IPS-18a (cell line): ENCODE data around the gene UBE2E2.

Experiments
- H3K27ac ChIP-seq: one replicate; pipeline ENCODE4 v1.5.1; 2013; ENCODE audit warnings: low read length
- H3K27me3 ChIP-seq: one replicate; pipeline ENCODE4 v1.6.1; 2013; ENCODE audit warnings: mild to moderate bottlenecking, low read length; ENCODE audit not compliant: control insufficient read depth, insufficient read depth
- H3K36me3 ChIP-seq: one replicate; pipeline ENCODE4 v1.6.1; 2013; ENCODE audit warnings: low read depth, low read length; ENCODE audit not compliant: control insufficient read depth
- H3K4me1 ChIP-seq: one replicate; pipeline ENCODE4 v1.6.1; 2013; ENCODE audit warnings: low read depth, low read length; ENCODE audit not compliant: control insufficient read depth
- H3K4me3 ChIP-seq: one replicate; pipeline ENCODE4 v1.5.1; 2013; ENCODE audit warnings: low read length
- H3K9ac ChIP-seq: one replicate; pipeline ENCODE4 v1.6.1; 2013; ENCODE audit warnings: mild to moderate bottlenecking, low read length, moderate library complexity
- H3K9me3 ChIP-seq: one replicate; pipeline ENCODE4 v1.6.1; 2013; ENCODE audit warnings: low read depth, low read length; ENCODE audit not compliant: control insufficient read depth

UBE2E2 gene

DNA sequence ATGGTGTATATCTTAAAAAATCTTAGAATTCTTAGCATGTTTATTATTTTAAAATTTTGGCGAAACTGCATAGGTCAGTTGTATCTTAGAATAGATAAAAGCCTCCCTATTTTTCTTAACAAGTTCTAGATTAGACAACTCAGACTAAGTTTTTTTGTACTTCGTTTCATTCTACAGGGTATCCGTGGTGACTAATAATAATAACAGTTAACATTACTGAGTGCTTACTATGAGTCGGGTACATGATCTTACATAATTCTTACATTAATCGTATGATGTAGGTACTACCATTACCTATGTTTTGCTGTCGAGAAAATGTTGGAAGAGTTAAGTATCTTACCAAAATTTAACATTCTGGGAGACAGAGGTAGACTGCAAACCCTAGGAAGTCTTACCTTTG is 60.7 kb downstream of the UBE2E2 start:
- H3K27ac ChIP-seq = no peak overlapping the region
- no peaks in the 10 kb centered on the region for H3K36me3 ChIP-seq
- H3K27me3 ChIP-seq = no peaks in the 10 kb centered on the region
- no peaks in the 10 kb centered on the region for H3K4me1 ChIP-seq
- no peaks in the 10 kb centered on the region for H3K9me3 ChIP-seq
- no peak overlapping the region for H3K9ac ChIP-seq
- H3K4me3 ChIP-seq = no peak overlapping the region

DNA sequence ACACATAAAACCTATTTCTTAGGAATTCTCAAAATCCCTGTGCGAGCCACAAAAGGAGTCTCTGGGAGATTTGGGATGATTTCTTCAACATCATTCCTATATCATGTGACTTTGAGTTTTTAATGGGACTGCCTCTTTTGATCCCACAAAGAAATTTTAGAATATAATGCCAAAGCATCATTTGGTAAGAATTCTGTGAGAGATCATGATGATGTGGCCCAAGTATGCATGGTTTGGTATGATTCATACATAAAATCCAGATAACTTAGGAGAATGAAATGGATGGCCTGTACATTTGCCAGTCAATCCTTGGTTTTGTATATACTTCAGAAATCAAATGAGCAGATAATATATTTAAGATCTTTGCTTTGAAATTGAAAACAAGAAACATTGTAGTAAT is 61.3 kb downstream of the UBE2E2 start:
- no peaks in the 10 kb centered on the region for H3K27me3 ChIP-seq
- H3K36me3 ChIP-seq = no peaks in the 10 kb centered on the region
- H3K4me1 ChIP-seq = no peaks in the 10 kb centered on the region
- no peak overlapping the region for H3K27ac ChIP-seq
- no peak overlapping the region for H3K4me3 ChIP-seq
- no peak overlapping the region for H3K9ac ChIP-seq
- H3K9me3 ChIP-seq = no peaks in the 10 kb centered on the region

DNA sequence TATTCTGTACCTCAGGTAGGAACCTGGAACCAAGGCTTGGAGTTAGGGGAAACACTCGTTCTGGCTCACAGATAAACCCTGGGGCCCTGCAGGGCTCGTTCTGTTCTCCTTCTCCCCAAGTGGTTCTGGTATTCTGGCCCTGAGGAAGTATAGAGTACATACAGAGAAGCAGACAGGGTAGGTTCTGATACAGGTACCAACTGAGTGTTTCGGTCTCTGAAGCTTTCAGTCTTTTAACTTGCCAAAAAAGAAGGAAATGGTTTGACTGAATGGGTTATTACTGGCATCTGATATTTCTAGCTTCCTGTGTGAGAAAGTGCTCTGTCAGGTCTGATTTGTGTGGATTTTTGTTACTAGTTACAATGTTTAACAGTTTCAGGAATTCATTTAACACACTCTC is 67.3 kb downstream of the UBE2E2 start:
- no peak overlapping the region for H3K27ac ChIP-seq
- H3K4me3 ChIP-seq = no peak overlapping the region
- no peak overlapping the region for H3K9ac ChIP-seq
- H3K27me3 ChIP-seq = no peaks in the 10 kb centered on the region
- no peaks in the 10 kb centered on the region for H3K9me3 ChIP-seq
- H3K4me1 ChIP-seq = no peaks in the 10 kb centered on the region
- no peaks in the 10 kb centered on the region for H3K36me3 ChIP-seq

DNA sequence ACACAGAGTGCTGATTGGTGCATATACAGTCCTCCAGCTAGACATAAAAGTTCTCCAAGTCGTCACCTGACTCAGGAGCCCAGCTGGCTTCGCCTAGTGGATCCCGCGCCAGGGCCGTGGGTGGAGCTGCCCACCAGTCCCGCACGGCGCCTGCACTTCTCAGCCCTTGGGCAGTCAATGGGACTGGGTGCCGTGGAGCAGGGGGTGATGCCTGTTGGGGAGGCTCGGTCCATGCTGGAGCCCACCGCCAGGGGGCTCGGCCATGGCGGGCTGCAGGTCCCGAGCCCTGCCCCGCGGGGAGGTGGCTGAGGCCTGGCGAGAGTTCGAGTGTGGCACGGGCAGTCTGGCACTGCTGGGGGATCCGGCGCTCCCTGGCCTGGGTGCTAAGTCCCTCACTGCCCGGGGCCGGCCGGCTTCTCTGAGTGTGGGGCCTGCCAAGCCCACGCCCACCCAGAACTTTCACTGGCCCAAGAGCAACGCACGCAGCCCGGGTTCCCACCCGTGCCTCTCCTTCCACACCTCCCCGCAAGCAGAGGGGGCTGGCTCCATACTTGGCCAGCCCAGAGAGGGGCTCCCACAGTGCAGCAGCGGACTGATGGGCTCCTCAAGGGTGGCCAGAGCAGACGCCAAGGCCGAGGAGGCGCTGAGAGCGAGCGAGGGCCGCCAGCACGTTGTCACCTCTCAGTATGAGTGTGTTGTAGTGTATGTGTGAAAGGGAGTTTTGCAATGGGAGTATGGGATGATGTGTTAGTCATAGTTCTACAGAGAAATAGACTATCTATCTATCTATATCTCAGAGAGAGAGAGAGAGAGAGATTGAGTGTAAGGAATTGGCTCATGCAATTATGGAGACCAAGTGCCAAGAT is 69.0 kb downstream of the UBE2E2 start:
- Histone ChIP-seq H3K9me3 (no peaks in the 10 kb centered on the region), H3K36me3 (no peaks in the 10 kb centered on the region), H3K4me3 (no peak overlapping the region), H3K9ac (no peak overlapping the region), H3K27me3 (no peaks in the 10 kb centered on the region), H3K27ac (no peak overlapping the region), H3K4me1 (no peaks in the 10 kb centered on the region)

DNA sequence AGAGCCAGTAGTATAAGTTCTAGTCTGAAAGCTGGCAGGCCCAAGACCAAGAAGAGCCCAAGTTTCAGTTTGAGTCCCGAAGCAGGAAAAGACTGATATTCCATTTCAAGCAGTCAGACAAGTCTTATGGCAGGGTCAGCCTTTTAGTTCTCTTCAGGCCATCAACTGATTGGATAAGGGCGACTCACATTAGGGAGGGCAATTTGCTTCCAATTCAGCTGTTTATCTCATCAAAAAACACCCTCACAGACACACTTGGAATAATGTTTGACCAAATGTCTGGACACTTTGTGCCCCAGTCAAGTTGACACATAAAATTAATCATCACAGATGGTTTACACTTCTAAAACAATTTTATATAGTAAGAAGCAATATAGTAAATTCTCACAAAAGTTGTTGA is 69.7 kb downstream of the UBE2E2 start:
- no peaks in the 10 kb centered on the region for H3K36me3 ChIP-seq
- no peaks in the 10 kb centered on the region for H3K4me1 ChIP-seq
- H3K27ac ChIP-seq = no peak overlapping the region
- no peaks in the 10 kb centered on the region for H3K9me3 ChIP-seq
- H3K9ac ChIP-seq = no peak overlapping the region
- H3K27me3 ChIP-seq = no peaks in the 10 kb centered on the region
- H3K4me3 ChIP-seq = no peak overlapping the region

DNA sequence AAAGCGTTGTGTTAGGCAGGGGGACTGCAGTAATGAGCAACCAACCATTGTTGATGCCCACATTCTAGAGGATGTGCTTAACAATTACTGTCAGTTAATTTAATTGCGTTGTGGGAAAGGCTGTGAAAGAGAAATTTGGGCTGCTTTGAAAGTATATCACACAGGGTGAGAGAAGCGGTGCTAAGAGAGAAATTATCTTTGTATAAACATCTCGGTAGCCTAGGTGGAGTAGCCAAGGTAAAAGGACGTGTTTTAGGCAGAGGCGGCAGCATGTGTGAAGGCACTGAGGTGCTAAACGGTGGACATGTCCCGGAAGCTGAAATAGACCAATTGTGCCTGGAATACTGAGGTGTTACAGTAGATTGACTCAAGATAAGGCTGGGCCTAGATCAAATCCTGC is 71.9 kb downstream of the UBE2E2 start:
- H3K27ac ChIP-seq = no peak overlapping the region
- no peak overlapping the region for H3K4me3 ChIP-seq
- no peaks in the 10 kb centered on the region for H3K9me3 ChIP-seq
- H3K27me3 ChIP-seq = no peaks in the 10 kb centered on the region
- no peak overlapping the region for H3K9ac ChIP-seq
- no peaks in the 10 kb centered on the region for H3K36me3 ChIP-seq
- no peaks in the 10 kb centered on the region for H3K4me1 ChIP-seq

DNA sequence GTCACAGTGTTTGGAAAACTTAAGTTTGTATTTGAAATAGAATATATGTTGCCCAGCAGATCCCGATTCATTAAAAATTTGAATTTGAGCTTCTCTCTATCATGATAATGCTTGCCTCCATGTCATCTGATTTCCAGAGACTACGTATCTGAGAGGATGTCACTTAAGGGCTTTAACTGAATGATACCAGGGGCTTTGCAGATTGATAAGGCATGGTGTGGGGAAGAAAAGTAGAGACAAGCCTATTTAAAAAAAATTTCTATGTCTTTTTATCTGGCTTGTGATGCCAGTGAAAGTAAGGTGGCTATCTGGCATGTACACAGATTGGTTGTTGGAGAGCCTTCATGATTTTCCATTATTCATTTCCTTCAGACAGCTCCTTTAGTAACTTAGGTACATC is 72.7 kb downstream of the UBE2E2 start:
- H3K4me1 ChIP-seq = no peaks in the 10 kb centered on the region
- no peak overlapping the region for H3K27ac ChIP-seq
- H3K4me3 ChIP-seq = no peak overlapping the region

DNA sequence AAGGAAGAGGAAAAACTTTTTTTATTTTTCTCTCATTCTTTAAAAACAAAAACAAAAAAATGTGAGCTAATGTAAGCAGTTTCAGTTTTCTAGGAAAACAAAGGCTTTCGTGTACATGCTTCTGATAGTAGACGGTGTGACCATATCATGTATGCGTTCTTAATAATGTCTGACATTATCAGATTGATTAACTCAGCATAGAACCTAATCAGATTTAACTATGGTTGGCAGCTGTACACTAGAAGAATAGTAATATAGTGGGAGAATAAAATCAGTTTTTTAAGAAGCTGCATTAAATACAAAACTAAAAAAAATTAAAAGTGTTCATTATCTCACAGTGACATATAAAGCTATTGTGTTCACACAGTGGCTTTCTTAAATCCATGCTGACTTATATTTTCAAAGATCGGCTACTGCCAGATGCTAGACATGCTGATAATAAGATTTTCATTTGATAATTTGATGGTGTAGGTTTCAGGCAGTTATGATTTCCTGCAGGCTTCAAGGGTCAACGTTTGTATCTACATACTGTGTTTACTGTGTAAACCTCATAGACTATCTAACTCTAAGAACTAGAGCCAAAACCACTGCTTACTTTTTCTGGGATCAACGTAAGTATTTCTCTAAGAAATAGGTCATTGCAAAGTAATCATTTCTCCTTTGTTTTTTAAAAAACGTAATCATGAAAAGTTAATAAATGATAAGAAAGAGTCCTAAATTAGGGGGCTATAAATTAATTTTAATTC is 74.0 kb downstream of the UBE2E2 start:
- Histone ChIP-seq H3K9ac (no peak overlapping the region), H3K27ac (no peak overlapping the region), H3K36me3 (no peaks in the 10 kb centered on the region), H3K27me3 (no peaks in the 10 kb centered on the region), H3K4me3 (no peak overlapping the region), H3K4me1 (no peaks in the 10 kb centered on the region), H3K9me3 (no peaks in the 10 kb centered on the region)

More for the DNA sequence above, 72.7 kb downstream of the UBE2E2 start:
- no peak overlapping the region for H3K9ac ChIP-seq
- no peaks in the 10 kb centered on the region for H3K9me3 ChIP-seq
- no peaks in the 10 kb centered on the region for H3K36me3 ChIP-seq
- H3K27me3 ChIP-seq = no peaks in the 10 kb centered on the region

DNA sequence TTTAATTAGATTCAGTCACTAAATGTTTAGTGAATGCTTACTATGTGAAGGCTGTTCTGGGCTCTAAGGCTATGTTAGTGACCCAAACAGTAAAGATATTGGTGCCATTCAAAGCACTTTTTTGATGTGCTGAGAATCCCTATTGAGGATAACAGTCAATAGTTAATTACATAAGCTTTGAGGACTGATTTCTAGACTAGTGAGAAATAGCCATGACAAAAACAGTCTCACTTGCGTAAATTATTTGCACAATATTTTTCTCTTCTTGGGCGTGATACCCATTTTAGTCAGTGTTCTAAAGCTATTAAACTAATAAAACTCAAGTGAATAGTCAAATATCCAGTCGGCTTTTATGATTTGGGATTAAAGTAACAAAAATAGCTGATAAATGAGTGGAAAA is 74.6 kb downstream of the UBE2E2 start:
- Histone ChIP-seq H3K9me3 (no peaks in the 10 kb centered on the region), H3K27ac (no peak overlapping the region), H3K36me3 (no peaks in the 10 kb centered on the region), H3K9ac (no peak overlapping the region), H3K27me3 (no peaks in the 10 kb centered on the region), H3K4me3 (no peak overlapping the region), H3K4me1 (no peaks in the 10 kb centered on the region)

DNA sequence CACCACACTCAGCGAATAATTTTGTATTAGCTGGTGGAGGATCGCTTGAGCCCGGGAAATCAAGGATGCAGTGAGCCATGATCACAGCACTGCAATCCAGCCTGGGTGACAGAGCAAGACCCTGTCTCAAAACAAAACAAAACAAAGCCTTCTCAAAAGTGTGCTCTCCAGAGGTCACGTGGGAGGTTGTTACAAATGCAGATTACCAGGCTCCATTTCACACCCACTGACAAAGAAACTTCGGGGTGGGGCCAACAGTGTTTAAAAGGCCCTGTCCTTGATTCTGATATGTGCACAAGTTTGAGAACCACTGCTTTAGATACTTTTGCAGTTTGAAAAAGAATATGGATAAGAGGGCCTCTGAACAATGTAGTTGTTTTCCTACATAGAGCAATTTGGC is 80.5 kb downstream of the UBE2E2 start:
- Histone ChIP-seq H3K36me3 (no peaks in the 10 kb centered on the region), H3K27me3 (no peaks in the 10 kb centered on the region), H3K4me3 (no peak overlapping the region), H3K27ac (no peak overlapping the region), H3K4me1 (peaks cover 7% of the 10 kb centered on the region), H3K9ac (no peak overlapping the region), H3K9me3 (no peaks in the 10 kb centered on the region)

DNA sequence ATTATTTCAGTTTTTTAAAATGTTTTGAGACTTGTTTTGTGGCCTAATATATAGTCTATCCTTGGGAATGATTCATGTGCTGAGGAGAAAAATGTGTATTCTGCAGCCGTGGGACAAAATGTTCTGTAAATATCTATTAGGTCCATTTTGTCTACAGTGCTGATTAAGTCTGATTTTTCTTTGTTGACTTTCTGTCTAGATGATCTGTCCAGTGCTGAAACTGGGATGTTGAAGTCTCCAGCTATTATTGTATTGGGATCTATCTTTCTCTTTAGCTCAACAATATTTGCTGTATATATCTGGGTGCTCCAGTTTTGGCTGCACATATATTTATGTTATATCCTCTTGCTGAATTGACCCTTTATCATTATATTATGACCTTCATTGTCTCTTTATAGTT is 85.2 kb downstream of the UBE2E2 start:
- H3K9me3 ChIP-seq = no peaks in the 10 kb centered on the region

DNA sequence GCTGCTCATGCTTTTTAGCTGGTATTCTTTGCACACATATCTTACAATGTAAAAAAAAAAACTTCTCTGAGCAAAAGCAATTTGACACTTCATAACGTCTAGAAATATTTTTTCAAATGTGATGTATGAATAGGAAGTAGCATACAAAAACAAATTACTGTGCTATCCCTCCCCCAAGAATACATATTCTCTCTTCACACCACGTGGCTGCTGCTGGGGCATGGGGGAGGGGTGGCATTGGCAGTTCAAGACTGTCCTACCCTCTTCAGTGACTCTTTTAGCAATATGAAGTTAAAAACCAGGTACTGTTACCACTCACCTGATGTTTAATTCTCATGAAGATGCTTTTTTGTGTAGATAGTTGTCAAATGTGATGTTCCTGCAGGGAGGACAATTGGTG is 85.6 kb downstream of the UBE2E2 start:
- Histone ChIP-seq H3K27me3 (no peaks in the 10 kb centered on the region), H3K4me3 (no peak overlapping the region), H3K9me3 (no peaks in the 10 kb centered on the region), H3K9ac (no peak overlapping the region), H3K27ac (no peak overlapping the region), H3K4me1 (peaks cover 12% of the 10 kb centered on the region), H3K36me3 (no peaks in the 10 kb centered on the region)

More for the DNA sequence above, 85.2 kb downstream of the UBE2E2 start:
- no peaks in the 10 kb centered on the region for H3K27me3 ChIP-seq
- no peak overlapping the region for H3K4me3 ChIP-seq
- no peak overlapping the region for H3K9ac ChIP-seq
- peaks cover 14% of the 10 kb centered on the region for H3K4me1 ChIP-seq
- H3K27ac ChIP-seq = no peak overlapping the region
- H3K36me3 ChIP-seq = no peaks in the 10 kb centered on the region
